ENCODE results near the gene PDILT.
"Not testable (repeated sequence)": the region's sequence is repeated elsewhere in the genome, so short reads cannot be mapped to it uniquely, and the experiment has no call there.

PDILT gene, protein sequence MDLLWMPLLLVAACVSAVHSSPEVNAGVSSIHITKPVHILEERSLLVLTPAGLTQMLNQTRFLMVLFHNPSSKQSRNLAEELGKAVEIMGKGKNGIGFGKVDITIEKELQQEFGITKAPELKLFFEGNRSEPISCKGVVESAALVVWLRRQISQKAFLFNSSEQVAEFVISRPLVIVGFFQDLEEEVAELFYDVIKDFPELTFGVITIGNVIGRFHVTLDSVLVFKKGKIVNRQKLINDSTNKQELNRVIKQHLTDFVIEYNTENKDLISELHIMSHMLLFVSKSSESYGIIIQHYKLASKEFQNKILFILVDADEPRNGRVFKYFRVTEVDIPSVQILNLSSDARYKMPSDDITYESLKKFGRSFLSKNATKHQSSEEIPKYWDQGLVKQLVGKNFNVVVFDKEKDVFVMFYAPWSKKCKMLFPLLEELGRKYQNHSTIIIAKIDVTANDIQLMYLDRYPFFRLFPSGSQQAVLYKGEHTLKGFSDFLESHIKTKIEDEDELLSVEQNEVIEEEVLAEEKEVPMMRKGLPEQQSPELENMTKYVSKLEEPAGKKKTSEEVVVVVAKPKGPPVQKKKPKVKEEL

DNA sequence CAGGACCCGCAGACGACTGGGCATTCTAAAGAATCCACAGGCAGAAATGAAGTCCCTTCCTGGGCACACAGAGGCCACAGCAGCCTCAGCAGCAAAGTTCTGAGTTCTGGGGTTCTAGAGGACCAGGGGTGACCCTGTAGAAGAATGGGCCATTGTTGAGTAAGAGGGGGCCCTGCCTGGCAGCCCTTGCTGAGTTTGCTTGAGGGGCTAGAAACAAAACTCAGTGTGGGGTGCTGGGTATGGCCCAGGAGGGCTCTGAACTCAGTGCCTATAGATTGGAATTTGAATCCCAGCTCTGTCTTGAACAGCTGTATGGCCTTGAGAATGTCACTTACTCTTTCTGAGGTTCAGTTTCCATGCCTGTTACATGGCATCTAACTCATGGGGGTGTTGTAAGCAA, at the start of gene PDILT:
Gene PDILT, minus strand, starts transcription at position 101 of the 400 bp plus-strand sequence. CDS start 5,437 bp downstream, outside the sequence.
- DNase-seq (ENCODE audit: low read depth): no peak

DNA sequence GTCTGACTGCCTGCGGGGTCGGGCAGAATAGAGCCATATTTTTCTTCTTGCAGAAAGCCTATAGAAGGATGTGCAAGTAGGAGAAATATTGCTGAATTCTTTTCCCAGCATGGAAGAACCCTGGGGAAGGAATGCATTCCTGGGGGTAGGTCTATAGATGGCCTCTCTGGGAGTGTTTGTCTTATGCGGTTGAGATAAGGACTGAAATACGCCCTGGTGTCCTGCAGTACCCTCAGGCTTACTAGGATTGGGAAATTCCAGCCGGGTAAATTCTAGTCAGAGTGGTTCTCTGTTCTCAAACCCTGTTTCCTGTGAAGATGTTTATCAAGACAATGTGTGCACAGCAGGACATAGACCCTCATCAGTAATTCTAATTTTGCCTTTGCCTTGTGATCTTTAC, 49.1 kb upstream of the PDILT start:
- not testable (repeated sequence) for DNase-seq (ENCODE audit: low read depth)

DNA sequence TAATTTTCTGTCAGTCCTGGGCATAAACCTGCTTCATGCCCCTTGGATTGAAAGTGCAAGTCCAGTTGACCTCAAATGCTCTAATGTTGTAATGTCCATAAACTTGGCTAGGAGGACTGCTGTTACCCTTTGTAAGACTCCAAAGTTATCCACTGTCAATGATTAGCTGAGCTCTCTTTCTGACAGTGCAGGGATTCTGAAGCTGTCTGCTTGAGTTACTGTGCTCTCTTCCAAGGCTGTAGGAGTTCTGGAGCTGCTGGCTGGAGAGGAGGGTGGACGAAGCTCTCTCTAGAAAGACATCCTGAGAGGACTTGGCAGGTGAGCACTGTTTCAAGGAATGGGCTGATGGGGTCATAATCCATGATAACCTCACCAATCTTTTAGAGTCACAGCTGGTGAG, 46.8 kb upstream of the PDILT start, which contains the start of gene ACSM2A:
Gene ACSM2A, plus strand, starts transcription at position 158 of the 400 bp plus-strand sequence. CDS start 8,594 bp downstream, outside the sequence.
- not testable (repeated sequence) for DNase-seq (ENCODE audit: low read depth)

DNA sequence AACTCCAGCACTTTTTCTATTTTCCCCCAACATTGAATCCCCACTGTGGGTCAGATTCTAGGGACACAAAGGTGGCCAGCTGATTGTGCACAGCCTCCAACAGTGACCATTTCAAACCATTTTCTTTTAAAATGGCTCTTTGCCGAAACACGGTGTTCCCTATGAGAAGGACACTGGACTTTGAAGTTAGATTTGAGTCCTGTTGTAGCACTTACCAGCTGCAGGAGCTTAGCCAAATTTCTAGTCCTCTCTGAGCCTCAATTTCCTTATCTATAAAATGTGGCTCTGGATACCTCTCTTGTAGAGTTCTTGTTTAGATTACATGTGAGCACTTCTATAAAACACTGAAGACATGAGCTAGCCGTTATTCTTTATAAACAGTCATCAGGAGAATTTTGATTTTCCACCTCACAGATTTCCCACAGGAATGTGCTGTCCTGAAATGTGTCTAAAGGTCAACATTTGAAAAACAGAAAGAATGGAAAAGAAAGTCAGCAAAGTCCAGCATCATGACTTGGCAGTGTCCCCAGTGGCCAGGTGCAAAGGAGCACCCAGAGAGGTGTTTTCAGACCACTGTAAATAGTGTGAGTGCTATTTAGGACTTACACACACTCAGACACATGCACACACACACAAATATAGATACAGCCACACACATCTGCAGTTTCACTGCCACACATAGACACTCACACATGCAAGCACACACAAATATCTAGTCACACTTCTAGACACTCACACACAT, 42.3 kb upstream of the PDILT start:
- DNase-seq (ENCODE audit: low read depth): not testable (repeated sequence)

DNA sequence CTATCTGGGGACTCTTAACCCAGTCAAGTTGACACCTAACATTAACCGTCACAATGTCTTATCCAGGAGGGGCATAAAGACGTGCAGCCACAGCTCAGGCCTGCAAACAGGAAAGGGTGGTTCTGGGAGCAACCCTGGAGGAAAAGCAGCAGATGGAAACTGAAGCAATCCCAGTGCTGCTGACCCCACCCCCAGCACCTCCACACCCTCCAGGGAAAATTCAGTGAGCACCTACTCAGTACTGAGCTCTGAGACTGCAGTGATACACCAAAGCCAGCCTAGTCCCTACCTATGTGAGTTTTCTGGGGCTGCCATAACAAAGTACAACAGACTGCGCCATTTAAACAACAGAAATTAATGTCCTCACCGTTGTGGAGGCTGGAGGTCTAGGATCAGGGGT, 37.3 kb upstream of the PDILT start:
- DNase-seq (ENCODE audit: low read depth): not testable (repeated sequence)

DNA sequence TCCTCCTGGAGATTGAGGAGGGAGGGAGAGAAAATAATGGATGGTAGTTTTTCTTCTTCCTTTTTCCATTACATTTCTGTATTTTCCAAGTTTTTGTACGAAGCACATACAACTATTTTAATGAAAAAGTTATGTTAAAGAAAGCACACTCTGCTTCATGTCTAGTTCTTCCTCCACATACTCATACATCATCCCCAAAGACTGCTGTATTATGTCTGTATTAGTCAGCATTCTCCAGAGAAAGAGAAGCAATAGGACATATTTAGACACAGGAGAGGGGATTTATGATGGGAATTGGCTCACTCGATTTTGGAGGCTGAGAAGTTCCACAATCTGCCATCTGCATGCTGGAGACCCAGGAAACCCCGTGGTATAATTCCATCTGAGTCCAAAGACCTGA, 36.7 kb upstream of the PDILT start:
- no peak for DNase-seq (ENCODE audit: low read depth)

DNA sequence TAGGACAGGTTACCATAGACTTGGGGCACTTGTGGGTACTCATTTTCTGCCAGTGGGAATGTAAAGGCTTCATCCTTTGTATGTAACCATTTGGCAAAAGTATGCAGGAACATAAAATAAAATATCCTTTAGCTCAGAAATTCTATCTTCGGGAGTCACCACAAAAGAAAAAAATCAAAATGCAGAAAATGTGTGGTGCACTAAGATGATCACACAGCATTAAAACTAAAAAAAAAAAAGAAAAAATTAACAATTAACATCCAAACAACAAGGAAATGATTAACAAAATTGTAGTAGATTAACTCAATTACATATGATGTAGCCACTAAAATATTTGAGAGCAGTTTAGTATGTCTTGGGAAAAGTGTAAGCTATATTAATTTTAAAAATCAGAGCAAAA, 36.2 kb upstream of the PDILT start:
- DNase-seq (ENCODE audit: low read depth): not testable (repeated sequence)

DNA sequence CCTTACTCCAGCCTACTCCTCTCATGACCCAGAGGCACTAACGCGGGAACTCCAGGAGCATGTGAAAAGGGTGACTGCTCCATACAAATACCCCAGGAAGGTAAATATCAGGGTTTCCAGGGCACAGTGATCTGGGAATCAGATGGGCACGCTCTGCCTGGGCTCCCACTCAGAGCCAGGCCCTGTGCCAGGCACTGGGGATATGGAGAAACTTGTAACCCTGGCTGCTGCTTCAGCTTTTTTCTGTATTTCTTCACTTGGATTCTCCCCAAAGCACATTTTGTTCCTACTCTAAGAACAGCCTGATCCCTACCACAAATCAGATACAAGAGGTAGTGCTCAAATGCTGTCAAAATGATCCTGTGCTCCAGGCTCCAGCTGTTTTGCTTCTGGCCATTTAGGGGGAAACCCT, 35.3 kb upstream of the PDILT start:
- DNase-seq (ENCODE audit: low read depth): not testable (repeated sequence)

DNA sequence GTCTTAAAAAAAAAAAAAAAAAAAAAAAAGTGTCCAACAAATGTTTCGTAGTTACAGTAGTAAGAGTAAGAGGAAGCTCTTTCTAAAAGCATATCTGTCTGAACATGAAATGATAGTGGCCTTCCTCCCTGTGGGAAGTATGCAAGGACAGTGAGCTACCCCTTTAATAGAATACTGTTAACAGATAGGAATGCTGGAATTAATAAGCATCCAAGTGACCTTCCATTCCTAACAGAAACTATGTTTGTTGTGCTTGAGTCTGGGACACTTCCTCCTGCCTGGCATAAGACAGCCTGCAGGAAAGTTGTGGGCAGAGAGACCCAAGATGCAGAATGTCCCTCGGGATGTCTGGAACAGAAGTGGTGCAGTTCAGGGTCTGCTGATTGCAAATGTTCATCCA, 34.4 kb upstream of the PDILT start:
- DNase-seq (ENCODE audit: low read depth): not testable (repeated sequence)

DNA sequence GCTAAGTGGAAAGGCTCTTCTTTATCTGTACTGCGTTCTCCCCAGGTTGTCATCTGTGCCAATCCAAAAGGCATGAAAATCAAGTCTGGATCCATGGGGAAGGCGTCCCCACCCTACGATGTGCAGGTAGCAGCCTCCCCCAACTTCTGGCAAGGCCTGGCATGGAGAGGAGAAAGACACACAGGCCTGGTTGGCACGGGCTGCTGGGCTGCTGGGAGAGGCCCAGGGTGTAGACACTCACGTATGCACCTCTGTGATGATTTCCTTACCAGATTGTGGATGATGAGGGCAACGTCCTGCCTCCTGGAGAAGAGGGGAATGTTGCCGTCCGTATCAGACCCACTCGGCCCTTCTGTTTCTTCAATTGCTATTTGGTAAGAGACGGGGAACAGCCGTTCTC, 26.4 kb upstream of the PDILT start:
- DNase-seq (ENCODE audit: low read depth): no peak

DNA sequence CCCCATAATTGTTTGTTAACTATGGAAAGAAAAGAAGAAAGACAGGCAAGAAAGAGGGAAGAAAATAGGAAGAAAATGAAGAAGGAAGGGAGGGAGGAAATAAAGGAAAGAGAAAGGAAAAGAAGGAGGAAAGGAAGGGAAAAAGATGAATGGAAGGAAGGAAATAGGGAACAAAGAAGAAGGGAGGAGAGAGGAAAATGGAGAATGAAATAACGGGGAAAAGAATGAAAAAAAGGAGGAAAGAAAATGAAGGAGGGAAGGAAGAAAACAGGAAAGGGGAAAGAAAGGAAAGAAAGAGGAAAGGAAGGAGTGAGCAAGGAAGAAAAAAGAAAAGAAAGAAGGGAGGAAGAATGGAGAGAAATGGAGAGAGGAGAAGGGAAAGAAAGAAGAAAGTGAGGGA, 25.9 kb upstream of the PDILT start:
- not testable (repeated sequence) for DNase-seq (ENCODE audit: low read depth)

DNA sequence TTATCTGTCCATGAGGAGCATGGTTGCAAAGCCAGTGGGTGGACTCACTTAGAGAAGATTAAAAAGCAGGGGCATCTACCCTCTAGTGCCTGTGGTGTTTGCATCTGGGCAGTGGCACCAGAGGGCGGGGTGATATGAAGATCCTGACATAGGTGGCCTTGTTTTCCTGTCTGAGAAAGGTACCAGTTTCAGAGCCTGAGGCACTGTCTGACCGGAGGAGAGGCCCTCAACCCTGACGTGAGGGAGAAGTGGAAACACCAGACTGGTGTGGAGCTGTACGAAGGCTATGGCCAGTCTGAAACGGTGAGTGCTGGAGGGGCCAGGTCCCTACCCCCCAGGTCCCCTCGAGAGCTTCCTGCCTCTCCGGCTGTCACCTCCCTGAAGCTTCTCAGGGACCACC, 25.0 kb upstream of the PDILT start:
- not testable (repeated sequence) for DNase-seq (ENCODE audit: low read depth)

DNA sequence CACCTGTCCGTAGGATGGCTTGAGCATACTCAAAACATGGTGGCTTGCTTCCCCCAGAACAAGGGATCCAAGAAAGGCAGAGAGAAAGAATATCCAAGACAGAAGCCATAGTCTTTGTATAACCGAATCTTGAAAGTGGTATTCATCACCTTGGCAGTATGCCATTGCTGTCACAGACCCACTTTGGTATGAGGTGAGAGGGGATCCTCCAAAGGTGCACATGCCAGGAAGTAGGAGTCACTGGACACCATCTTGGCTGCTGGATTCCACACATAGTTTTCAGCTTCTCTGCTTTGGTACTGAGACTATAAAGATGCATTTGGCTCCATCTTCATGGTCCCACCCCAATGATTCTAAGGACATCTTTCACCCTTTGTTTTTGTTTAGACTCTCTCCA, 22.9 kb upstream of the PDILT start:
- DNase-seq (ENCODE audit: low read depth): not testable (repeated sequence)

DNA sequence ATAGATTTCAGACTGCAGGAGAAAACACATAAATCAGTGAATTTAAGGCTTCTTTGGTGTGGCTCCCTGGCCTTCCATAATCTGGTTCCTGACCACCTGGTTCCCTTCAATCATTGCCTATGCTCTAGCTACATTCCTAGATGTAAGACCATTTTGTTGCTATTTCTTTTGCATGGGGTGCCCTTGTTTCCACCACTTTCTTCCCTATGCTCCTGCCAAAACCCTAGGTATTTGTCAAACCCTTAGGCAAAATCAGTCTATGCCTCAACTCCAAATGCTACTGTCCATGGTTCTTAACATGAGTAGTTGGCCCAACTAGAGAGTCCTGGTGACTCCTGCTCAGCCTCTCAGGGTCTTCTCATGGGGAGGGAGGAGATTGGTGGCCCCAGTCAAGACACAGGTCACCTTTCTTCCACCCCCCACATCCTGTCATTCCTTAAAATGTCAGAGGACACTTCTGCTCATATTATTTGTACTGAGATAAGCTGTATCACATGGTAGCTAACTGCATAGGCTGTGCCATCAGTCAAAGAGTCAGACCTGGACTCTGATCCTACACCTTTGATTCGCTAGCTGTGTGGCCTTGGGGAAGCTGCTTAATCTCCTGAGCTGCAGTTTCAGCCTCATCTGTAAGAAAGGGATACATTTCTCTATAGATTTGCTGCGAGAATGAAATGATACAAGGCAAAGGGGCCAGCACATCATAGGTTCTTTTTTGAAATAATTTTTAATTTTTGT, 19.8 kb upstream of the PDILT start:
- no peak for DNase-seq (ENCODE audit: low read depth)

DNA sequence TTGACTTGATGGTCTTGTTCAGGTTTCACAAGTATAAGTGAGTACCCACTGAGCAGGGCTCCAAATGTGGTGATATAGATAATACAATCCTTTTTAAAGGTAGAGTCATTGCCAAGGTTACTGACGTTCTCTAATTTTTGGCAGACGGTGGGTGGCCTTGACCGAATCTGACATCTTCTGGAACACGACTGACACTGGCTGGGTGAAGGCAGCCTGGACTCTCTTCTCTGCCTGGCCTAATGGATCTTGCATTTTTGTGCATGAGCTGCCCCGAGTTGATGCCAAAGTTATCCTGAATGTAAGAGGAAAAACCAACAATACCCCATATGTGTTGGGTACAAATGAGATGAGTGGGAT, 19.2 kb upstream of the PDILT start:
- DNase-seq (ENCODE audit: low read depth): not testable (repeated sequence)

DNA sequence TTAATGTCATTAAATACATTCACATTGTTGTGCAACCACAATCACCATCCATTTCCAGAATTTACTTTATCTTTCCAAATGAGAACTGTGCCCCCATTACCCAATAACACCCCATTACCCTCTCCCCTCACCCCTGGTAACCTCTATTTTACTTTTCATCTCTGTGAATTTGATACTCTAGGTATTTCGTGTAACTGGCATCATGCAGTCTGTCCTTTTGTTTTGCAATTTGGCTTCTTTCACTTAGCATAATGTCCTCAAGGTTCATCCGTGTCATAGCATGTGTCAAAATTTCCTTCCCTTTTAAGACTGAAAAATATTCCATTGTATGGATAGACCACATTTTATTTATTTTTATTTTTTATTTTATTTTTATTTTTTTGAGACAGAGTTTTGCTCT, 17.2 kb upstream of the PDILT start:
- not testable (repeated sequence) for DNase-seq (ENCODE audit: low read depth)

DNA sequence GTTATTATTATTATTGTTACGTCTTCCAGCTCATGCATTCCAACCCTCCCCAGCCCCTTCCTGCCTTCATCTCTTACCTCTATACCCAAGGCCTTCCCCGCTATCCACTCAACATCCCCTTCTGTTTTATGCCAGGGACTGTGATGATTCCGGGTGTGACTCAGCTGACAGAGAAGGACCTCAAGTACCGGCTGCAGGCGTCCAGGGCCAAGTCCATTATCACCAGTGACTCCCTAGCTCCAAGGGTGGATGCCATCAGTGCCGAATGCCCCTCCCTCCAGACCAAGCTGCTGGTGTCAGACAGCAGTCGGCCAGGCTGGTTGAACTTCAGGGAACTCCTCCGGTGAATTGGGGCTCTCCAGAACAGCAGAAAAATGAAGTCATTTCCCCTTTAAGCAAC, 14.6 kb upstream of the PDILT start:
- DNase-seq (ENCODE audit: low read depth): not testable (repeated sequence)

DNA sequence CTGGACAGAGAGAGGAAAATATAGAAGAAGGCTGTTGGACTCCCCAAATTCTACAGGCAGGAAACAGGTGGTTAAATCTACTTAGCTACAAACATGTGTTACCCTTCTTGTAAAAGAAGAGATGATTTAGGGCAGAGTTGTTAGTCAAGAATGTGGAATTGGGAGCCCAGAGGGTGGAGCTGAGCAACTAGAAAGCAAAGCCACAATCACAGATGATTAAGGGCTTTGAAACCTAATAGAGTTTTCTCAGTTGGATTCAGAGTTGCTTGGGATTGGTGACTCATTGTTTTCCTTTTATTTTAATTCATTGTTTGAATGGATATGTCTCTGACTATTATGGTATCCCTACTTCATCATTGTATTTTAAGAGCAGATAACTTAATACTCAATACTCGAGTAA, 11.0 kb upstream of the PDILT start:
- DNase-seq (ENCODE audit: low read depth): no peak

DNA sequence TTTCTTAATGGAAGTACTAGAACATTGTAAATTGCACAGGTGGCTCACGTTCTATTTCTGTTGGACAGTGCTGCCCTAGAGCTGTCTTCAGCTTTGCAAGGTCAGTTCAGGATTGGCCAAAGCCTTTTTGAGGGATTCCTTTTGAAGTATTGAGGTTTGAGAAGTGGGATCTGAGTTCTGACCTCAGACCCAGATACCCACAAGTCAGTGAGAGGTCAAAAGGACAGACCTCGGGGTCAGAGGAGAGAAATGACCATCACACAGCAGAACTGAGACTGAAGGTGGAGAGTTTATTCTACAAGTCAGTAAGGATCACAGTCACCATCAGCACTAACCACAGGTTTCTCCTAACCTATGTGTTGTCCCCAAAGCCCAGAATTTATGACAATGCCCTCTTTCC, 6.5 kb upstream of the PDILT start:
- no peak for DNase-seq (ENCODE audit: low read depth)

DNA sequence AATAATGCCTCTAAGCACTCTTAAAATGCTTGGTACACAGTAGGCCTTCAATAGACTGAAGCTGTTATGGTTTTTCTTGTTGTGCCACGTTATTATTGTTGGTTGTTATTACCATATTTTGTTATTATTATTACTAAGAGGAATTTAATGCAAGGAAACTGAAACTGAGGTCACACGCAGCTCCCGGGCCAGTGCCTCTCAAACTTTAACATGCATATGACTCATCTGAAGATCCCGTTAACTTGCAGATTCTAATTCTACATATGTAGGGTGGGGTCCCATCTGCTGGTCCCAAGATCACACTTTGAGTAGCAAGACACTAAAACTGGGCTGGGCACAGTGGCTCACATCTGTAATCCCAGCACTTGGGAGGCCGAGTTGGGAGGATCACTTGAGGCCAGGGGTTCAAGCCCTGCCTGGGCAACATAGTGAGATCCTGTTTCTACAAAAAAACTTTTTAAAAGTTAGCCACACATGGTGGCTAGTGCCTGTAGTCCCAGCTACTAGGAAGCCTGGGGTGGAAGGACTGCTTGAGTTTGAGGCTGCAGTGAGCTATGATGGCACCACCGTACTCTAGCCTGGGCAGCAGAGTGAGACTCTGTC, 5.7 kb upstream of the PDILT start:
- DNase-seq (ENCODE audit: low read depth): no peak

DNA sequence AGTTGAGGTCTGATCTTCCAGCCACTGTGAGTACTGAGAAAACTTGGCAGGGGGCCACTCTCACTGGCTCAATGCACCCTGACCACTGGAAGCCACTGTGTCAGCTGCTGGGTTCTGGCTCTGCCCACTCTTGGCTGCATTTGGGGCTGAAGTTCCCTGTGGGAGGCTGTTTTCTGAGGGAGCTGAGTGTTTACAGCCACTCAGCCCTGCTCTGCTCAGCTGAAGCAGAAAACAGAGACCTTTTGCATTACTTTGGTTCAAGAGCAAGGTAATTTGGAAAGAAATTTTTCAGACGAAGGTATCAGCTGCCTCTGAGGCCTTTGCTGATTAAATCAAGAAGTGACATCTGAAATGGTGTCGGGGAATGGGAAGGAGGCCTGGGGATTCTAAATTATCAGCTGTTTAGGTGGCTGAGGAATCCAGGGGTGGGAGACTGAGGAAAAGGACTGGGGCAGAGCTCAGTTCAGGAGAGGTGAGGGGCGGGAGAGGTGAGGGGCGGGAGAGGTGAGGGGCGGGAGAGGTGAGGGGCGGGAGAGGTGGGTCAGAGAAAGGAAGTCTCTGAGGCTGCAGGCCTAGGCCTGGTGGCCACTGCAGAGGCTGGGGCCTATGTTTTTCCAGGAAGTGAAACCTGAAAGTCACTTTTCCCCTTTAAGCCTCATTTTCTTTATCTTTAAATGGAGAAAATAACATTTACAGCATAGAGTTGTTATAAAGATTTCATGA, 5.0 kb upstream of the PDILT start, which contains the start of gene ACSM5:
Gene ACSM5, plus strand, starts transcription at position 137 of the 723 bp plus-strand sequence. CDS start 1,951 bp downstream, outside the sequence.
- DNase-seq (ENCODE audit: low read depth): no peak

All from activated T-cell treated with anti-CD3 and anti-CD28 coated beads for 24 hours (primary cell).